ENCODE results near the gene PEPD.
A peak's percentile ranks its signal among the peaks of the same experiment; 100 is the strongest.

The PEPD gene

DNA sequence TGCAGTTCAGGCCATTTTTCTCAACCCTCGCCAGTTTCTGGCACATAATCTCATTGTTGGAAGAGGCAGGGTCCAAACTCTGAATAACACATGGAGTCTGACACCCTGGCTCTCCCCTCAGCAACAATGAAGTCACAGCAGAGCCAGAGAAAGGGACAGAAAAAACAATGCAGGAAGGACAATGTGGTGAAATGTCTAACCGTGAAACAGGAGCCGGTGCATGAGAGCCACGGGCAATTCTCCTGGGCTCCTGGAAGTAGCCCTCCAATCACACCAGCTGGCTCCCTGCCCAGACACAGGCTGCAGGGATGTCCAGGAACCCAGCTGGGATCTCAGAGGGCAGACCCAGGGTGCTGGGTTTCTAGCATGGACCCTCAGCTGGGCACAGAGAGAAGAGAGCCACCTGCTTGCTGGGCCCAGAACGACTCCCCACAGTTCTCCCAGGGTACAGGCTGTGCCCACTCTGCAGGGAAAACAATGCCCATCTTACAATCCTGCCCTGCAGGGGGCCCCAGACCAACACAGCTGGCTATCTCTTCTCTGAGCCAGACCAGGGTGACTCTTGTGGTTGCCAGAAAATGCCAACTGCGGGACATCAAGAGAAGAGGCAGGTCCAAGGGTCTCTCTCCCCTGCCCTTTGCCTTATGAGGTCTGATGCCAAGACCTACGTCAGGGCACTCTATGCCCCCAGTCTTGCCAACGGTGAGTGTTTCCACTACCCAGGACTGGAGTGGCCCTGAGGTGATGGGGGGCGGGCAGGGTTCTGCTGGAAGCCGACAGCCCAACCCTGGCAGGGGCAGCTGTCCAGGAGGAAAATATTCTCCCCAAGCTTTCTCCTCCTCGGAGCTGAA is 83.5 kb downstream of the PEPD start:
- DNase-seq (ENCODE audit: low read depth), result no peak

DNA sequence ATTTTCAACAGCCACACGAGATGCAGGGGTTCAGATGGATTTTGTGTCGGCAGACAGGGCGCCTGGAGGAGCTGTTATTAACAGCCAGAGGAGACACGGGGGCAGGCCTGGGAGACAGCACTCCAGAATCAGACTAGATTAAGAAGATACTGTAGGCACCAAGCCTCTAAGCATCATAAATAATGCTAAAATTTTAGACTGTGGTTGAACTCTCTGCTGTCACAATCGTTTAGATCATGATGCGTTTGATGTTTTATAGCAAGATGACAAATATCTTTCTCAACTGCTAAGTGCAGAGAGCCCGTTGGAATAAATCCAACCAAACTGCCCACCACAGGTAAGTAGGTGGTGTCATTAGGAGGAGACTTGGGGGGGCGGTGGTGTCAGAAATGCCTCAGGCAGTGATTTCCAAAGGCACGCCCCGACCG is 84.2 kb downstream of the PEPD start:
- no peak for DNase-seq (ENCODE audit: low read depth)

DNA sequence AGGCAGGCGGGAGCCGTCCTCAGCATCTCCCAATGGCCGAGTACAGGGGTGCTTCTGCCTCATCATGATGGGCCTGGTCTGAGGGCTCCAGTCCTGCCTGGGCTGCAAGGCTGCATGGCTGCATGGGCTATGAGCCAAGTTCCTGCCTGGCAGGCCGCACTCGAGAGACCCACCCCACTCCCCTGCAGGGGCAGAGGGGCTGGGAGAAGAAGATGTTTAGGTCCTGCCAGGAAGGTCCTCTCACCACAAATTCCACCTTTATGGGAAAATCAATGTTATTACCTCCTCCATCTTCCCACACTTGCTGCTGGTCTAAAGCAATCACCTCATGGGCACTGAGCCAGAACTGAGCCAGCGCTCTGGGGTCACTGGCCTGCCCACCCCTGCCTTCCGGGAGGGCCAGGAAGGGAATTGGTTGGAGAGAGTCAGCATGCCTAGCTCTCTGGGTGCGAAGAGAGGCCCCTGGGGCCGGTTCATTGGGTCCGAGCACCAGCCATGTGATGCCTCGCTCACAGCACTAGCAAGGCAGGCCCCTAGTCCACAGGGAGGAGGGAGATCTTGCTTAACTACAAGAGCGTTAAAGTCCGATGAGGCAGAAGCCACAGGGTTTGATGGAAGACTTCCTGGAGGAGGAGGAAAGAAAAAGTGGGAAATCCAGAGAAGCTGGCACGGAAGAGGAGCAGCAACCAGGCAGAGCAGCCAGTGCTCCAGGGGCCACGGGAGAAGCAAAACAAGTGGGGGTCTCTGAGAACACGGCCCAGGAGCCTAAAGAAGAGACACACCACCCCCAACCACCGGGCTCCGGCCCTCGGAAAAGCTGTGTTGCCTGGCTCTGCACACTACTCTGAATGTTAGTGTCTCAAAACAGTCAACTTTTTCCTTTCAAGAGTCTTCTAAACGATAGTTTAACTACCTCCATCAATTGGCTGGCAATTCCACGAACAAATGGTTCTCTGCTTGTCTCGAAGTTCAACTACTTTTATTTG is 84.9 kb downstream of the PEPD start:
- no peak for DNase-seq (ENCODE audit: low read depth)

DNA sequence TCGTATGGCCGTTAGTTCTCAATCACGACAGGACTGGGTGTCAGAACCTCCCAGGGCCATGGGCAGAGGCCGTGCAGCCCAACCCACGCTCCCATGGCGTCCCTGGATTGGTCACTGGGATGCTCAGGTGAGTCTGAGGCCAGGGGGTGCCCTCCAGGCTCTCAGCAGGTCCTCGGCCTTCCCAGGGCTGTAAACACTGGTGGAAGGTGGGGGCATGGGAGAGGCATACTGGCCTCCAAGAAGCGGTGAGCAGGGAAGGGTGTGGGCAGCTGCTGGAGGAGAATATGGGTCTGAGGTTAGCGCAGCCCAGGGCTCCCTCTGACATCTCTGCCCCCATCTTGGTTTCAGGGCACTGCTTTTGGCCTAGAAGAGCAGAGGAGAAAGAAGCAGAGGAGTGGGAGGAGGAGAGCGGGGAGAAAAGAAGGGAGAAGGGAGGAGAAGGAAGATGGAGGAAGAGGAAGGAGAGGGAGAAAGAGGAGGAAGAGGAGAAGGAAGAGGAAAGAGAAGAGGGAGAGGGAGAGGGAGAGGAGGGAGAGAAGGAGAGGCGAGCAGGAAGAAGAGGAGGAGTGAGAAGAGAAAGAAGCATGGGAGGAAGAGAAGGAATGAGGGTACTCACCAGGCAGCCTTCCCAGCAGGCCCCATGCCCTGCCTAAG is 85.8 kb downstream of the PEPD start:
- DNase-seq (ENCODE audit: low read depth), result no peak

DNA sequence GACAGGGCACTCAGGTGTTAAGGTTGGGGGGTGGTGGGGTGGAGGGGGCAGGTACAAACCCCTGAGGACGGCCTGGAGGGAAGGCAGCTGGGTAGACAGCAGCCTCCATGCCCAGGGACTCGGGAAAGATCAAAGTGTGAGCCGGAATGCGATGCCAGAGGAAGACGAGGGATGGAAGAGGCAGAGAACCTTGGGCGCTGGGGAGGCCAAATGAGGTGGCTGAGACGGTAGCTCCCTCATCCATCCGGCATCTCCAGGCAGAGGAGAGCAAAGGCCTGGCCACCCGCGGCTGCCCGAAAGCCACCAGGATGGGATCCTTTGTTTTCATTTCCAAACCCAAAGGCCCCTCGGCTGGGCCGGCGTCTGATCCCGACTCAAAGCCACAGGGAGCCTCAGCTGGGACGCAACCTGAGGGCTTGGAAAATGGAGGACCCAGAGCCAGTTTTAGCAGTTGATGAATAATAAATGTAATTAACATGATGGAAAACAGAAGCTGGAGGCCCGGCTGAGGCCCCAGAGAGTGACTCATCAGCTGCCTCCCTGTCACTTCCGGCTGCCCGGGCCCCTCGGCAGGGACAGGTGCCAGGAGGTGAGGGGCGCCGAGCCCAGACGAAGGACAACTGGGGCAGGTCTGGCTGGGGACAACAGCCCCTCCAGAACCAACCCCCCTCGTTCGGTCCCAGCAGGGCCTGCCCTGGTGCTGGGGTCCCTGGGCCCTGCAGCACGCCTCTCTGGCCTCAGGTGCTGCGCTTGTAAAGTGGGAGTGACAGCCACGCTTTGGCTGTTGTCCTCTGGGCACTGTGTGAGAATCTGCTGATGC is 86.5 kb downstream of the PEPD start:
- DNase-seq (ENCODE audit: low read depth), result no peak

DNA sequence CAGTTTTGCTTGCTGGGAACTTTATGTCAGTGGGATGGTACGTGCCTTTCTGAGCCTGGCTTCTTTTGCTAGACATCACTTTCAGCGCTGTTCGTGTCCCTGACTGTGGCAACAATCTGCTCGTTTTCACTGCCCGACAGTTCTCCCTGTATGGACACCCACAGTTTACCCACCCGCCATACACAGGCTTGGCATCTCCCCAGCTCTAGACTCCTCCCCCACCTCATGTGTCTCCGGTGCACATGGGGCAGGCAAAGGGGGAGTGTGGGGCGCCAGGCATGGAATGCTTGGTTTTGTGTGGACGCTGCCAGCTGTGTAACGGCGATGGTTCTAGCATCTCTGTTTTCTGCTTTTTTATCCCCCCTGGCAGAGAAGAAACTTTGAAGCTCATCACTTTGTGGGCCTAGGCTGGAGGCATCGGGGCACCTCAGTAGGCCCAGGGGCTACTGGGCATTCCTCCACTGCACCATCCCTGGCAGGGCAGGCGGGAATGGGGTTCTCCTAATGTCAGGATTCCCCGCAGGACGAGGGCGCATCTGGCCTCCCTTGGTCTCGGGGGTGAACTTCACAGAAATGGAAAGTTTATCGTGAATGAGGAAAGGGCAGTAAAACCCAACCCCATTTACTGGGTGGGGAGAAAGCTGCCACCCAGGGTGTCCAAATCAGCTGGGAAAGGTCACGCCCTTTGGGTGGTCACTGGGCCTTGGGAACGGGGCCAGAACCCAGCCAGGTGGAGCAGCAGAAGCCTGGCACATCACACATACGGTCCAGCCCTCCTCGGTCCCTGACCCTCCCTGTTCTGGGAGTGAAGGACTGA is 87.3 kb downstream of the PEPD start:
- no peak for DNase-seq (ENCODE audit: low read depth)

DNA sequence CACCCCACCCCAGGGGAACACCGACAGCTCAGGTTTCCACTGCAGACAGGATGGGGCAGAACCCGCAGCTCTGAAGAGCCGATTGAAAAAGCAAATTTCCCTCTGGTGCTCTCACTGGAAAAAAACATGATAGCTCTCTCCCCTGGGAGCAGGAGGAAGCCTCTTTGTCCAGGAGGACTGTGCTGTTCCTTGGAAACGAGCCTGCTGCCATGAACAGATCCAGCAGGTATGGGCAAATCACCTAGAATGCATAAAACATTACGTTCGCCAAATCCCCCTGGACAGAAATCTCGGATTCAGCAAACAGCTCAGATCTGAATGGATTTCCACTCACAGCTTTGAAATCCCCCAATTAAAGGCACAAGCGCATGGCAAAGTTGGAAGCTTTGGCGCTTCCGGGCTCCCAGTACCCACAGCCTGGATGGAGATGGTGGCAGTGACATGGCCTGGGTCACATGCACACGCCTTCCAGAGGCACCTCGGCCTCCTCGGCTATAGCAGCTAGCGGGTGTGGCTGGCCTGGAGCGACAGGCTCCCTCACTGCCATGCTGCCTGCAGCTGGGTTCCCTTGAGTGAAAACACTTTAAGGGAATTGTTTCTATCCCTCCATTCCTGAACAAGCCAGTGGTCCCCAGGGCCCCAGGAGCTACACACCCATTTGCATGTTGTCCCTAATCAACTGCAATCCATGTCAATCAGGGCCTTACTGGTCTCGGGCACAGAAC is 89.0 kb downstream of the PEPD start:
- DNase-seq (ENCODE audit: low read depth), result no peak

DNA sequence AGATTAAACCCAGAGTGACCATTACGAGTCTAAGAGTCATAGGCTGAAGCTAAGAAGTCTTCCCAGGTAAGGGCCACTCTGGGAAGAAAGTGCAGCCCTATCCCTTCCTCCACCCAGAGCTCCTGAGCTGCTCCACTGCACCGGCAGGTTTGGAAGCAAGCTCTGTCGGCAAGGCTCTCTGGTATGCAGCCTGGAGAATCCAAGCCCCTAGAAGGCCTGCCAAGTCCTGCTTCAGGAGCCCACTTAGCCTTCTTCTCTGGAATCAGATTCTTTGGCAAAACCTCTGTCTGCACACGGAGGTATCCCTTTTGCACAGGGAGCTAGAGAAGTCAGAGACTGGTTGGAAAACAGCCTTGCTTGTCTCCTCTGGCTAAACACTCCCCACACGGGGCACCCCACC is 89.6 kb downstream of the PEPD start:
- DNase-seq (ENCODE audit: low read depth), result no peak

DNA sequence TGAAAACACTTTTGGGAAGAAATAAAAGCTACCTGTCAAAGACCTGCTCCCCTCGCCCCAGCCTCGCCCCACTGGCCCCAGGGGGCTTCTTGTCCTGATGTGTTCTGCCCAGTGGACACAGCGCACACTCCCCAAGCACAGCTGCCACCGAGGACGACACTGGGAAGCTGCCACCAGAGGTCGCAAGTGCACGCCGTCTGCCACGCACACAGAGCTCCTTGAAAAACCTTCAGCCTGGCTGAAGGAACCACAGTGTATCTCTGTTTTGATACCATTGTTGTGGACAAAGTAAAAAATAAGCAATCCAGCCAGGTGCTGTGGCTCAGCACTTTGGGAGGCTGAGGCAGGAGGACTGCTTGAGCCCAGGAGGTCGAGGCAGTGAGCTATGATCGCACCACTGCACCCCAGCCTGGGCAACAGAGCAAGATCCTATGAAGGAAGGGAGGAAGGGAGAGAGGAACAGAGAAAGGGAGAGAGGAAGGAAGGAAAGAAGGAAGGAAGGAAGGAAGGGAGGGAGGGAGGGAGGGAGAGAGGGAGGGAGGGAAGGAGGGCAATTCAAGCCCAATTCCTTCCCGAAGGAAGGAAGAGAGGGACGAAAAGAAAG is 90.8 kb downstream of the PEPD start:
- DNase-seq (ENCODE audit: low read depth), result peak; percentile 35

DNA sequence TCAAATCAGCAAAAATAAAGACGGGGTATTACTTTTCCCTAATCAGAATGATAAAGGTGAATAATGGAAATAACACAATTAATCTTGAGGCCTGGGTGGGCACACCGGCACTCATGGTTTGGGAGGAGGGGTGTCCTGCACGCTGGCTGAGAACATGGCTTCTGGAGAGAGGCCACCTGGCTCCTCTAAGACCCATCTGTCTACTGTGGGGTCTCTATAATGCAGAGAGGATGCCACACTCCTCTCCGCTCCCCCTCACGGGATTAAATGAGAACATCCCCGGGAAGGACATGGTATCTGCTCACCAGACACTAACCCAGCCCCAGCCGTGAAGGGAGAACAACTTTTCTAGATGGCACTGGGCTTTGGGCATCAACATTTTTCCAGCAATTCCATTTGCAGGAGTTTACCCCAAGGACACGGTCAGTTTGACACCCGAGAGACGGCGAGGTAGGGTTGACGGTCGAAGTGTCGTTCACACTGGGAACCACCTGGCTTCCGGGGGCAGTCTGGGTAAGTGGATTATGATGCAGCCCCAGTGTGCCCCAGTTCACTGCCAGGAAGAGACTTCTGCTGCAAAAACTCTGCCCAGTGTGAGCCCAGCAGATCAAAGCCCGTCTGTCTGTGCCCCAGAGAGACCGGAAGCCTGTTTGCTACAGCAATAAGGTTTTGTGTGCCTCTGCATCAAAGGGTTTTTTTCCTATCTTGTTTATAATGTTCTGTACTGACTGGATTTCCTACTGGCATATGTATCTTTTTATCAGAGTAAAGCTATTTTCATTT is 91.5 kb downstream of the PEPD start:
- no peak for DNase-seq (ENCODE audit: low read depth)

DNA sequence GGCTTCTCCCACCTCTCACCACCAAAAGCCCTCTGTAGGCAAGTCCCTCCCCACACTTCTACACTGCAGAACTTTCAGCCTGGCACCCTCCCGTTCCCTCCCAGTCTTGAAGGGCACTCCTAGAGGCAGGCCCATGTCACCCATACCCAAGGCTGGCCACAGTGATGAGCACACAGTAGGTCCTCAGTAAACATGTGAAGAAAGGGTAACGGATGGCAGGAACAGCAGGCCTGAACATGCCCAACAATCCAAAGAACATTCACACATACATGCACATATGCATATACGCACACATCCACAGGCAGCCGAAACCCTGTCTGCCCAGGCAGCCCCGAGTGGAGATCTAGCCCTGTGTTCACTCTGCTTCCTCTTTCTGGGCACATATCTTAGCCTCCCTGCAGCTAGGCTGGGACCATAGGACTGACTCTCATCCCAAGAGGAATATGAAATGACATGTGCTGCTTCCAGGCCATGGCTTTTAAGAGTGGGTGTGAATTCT is 92.9 kb downstream of the PEPD start:
- DNase-seq (ENCODE audit: low read depth), result no peak

DNA sequence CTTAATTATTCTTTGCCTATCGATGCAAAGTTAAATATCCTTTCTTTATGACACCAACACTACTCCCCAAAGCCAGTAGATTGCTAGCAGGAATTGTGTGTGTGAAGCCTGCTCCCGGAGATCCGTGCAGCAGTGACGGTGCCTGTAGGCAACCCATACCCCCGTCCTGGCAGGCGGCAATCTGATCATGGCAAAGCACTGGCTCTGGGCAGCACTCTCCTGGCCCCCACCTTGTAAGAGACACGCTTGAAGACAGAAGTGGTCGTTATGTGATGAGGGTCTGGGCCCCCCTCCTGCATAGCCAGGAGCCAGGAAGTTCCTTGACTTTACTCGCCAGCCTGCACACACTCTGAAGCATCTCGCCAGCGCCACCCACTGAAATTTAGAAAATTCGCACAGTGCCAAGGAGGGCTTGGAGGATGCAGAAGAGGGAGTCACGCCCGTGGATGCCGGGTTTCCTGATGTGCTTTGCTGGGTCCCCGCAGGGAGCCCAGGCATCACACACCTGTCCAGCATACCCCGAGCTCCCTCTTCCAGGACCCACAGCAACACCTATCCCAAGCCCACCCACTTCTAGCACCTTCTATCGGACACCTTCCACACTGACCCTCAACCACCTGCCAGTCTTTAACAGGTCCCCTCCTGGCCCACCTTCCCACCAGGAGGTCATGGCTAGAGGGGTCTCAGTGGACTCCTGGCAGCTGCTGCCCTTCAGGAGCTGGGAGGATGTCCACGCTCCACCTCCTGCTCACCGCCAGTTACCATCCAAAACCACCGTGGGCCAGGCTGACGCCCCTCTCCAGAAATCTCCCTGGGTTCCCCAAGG is 93.6 kb downstream of the PEPD start:
- DNase-seq (ENCODE audit: low read depth), result no peak

DNA sequence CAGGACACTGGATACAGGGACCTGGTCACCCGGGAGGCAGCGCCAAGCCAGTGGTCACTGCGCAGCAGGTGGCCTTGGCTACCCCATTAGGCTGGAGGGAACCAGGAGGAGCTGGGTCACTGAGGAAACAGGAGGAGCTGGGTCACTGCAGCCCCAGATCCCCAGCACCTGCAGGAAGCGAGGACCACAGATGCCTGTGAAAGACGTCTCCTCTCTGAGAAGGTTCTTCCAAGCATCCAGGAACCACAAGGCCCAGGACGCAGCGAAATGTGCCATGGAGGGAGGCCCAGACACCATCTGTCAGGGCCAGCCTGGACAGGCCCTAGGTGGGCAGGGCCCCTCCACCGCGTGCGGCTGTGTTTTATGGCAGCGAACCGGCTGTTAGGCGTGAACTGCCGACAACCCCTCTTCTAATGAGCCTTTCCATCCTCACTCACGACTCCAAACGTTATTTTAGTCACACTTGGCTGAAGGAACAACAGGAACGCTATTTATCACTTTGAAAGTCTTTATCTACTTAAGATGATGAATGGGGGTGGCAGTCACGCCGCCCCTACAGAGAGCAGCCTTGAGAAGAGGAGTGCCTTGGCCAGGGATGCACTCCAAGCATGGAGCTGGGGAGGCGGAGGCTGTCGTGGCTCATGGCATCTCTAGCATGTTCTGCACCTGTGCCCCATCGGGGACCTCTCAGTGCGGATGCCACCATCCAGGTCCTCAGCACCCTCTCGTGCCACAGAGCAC is 94.8 kb downstream of the PEPD start:
- no peak for DNase-seq (ENCODE audit: low read depth)

DNA sequence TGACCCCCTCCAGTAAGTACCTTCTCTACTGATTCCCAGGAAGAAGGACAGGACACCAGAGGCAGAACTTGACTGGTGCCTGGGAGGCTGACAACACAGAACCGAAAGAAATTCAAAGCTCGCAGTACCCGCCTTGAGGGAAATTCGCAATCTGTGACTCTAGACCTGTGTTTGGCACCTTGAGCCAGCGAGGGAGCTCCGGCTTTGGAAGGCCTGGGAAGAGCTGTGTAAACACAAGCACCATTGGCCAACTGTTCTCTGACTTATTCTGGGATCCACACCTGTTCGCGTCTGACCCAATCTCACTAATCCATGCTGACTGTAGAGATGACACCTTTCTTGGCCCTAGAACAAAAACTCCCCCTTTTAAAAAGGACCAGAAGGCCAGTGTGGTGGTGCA is 97.4 kb downstream of the PEPD start:
- no peak for DNase-seq (ENCODE audit: low read depth)

DNA sequence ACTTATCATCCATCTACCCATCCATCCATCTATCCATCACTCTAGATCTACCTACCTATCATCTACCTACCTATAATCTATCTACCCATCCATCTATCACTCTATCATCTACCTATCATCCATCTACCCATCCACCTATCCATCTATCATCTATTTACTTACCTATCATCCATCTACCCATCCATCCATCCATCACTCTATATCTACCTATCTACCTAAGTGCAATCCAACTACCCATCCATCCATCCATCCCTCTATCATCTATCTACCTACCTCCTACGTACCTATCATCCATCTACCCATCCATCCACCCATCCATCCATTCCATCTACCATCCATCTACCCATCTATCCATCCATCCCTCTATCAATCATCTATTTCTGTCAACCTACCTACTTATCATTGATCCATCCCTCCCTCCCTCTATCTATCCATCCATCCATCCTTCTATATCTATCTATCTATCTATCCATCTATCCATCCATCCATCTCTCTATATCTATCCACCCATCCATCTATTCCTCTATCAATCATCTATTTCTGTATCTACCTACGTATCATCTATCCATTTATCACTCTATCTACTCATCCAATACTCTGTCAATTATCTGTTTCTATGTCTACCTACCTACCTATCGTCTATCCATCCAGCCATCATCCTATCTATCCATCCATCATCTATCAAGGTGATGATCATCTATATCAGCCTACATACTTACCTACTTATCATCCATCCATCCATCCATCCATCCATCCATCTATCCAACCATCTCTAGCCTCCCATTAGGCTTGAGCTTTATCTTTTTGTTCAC is 99.0 kb downstream of the PEPD start:
- DNase-seq (ENCODE audit: low read depth), result no peak

DNA sequence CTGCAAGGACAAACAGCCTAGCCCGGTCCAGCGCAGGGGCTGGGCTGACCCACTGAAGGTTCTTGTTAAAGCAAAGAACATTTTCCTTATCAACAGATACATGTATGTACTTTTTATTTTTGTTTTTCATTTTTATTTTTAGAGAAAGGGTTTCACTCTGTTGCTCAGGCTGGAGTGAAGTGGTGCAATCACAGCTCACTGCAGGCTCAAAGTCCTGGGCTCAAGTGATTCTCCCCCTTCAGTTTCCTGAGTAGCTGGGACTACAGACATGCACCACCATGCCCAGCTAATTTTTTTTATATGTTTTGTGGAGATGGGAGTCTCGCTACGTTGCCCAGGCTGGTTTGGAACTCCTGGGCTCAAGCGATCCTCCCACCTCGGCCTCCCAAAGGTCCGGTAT is 100.2 kb downstream of the PEPD start:
- no peak for DNase-seq (ENCODE audit: low read depth)

Measured in stimulated activated CD8-positive, alpha-beta memory T cell treated with anti-CD3 and anti-CD28 coated beads, Interleukin-15, amount 100 ng/mL, for 1 hour (primary cell).